ENCODE measurements around the gene SUMF2. TPM values are rescaled to one million over a fixed set of nuclear protein-coding genes. Genes with fewer than 3 reads are reported as not detected.

The SUMF2 gene
- total and polyA plus RNA-seq, 2 experiments from 2014 or later, result 32.9 to 45.7 TPM

GRCh38 chr7:56062382-56062781 is 1.7 kb upstream of the SUMF2 start:
- no peak for DNase-seq (ENCODE audit: low spot score)
- Mint-ChIP-seq H3K4me3 (no peak overlapping the region), H3K36me3 (ENCODE audit: low read depth) (peaks cover 70% of the 10 kb centered on the region), H3K4me1 (peaks cover 7% of the 10 kb centered on the region; the same call in 2 of the 3 replicates), H3K27me3 (ENCODE audit: insufficient read depth, low read depth, poor library complexity) (peaks cover 11% of the 10 kb centered on the region), H3K27ac (no peak overlapping the region), H3K9me3 (no peaks in the 10 kb centered on the region)
- Histone ChIP-seq H3K4me1 (ENCODE audit: insufficient read depth) (no peaks in the 10 kb centered on the region), H3F3A (replicated peaks; ENCODE audit: low read depth) (peaks cover 51% of the 10 kb centered on the region), H4K20me1 (replicated peaks; ENCODE audit: insufficient read depth) (peaks cover 16% of the 10 kb centered on the region; the same call in 1 of the 2 replicates), H3K4me3 (no peak overlapping the region), H2AFZ (no peak overlapping the region), H3K4me2 (no peak overlapping the region), H3K9me2 (ENCODE audit: insufficient read depth) (no peaks in the 10 kb centered on the region), H3K27ac (ENCODE audit: low read depth) (peak overlapping the region; percentile 76; the same call in 1 of the 2 replicates), H3K27me3 (ENCODE audit: insufficient read depth) (no peaks in the 10 kb centered on the region), H3K79me2 (replicated peaks; ENCODE audit: insufficient read depth) (peaks cover 18% of the 10 kb centered on the region), H3K36me3 (ENCODE audit: insufficient read depth) (peaks cover 56% of the 10 kb centered on the region)
- no peak for TF ChIP-seq ZNF331 (CRISPR knock-in tag; IDR thresholded peaks at IDR 0.05; ENCODE audit: low read depth)
- TF ChIP-seq ETS1 (IDR thresholded peaks at IDR 0.05), result no peak
- no peak for ATAC-seq

GRCh38 chr7:56063500-56063881 is 595 bp upstream of the SUMF2 start:
- Mint-ChIP-seq H3K36me3 (ENCODE audit: low read depth) (peaks cover 64% of the 10 kb centered on the region), H3K9me3 (no peaks in the 10 kb centered on the region), H3K27me3 (ENCODE audit: insufficient read depth, low read depth, poor library complexity) (peaks cover 11% of the 10 kb centered on the region), H3K4me1 (peaks cover 7% of the 10 kb centered on the region; the same call in 2 of the 3 replicates), H3K27ac (peak overlapping the region; percentile 96), H3K4me3 (peak overlapping the region; percentile 90)
- DNase-seq (ENCODE audit: low spot score), result peak; percentile 11
- H3K4me3 ChIP-seq, result peak overlapping the region; percentile 88; the same call in 1 of the 2 replicates
- H3K27ac ChIP-seq (ENCODE audit: low read depth), result peak overlapping the region; percentile 96
- peak overlapping the region; percentile 87 for H3K4me2 ChIP-seq
- peaks cover 12% of the 10 kb centered on the region; the same call in 1 of the 2 replicates for H3K79me2 ChIP-seq (replicated peaks; ENCODE audit: insufficient read depth)
- peaks cover 46% of the 10 kb centered on the region for H3K36me3 ChIP-seq (ENCODE audit: insufficient read depth)
- H3K27me3 ChIP-seq (ENCODE audit: insufficient read depth), result no peaks in the 10 kb centered on the region
- H3K9me2 ChIP-seq (ENCODE audit: insufficient read depth), result no peaks in the 10 kb centered on the region
- H3K4me1 ChIP-seq (ENCODE audit: insufficient read depth), result no peaks in the 10 kb centered on the region
- peaks cover 16% of the 10 kb centered on the region; the same call in 1 of the 2 replicates for H4K20me1 ChIP-seq (replicated peaks; ENCODE audit: insufficient read depth)
- ATAC-seq, result peak; percentile 6; the same call in 2 of the 3 replicates
- no peak overlapping the region for H2AFZ ChIP-seq
- H3F3A ChIP-seq (replicated peaks; ENCODE audit: low read depth), result peaks cover 42% of the 10 kb centered on the region
- no peak for TF ChIP-seq REST (IDR thresholded peaks at IDR 0.05; ENCODE audit: unreplicated experiment)
- no peak for TF ChIP-seq CTCF (conservative IDR thresholded peaks at IDR 0.05; ENCODE audit: low read depth in 2 of 2)
- TF ChIP-seq STAT1 (IDR thresholded peaks at IDR 0.05; ENCODE audit: unreplicated experiment), result no peak
- TF ChIP-seq ZNF114 (CRISPR knock-in tag; IDR thresholded peaks at IDR 0.05), result no peak
- no peak for TF ChIP-seq NANOG (IDR thresholded peaks at IDR 0.05; ENCODE audit: borderline replicate concordance)
- no peak for TF ChIP-seq JUNB (IDR thresholded peaks at IDR 0.05; ENCODE audit: unreplicated experiment)
- TF ChIP-seq EZH2 (IDR thresholded peaks at IDR 0.05; ENCODE audit: low read depth, unreplicated experiment), result no peak
- no peak for TF ChIP-seq ETS1 (IDR thresholded peaks at IDR 0.05)
- TF ChIP-seq EZH2phosphoT487 (IDR thresholded peaks at IDR 0.05; ENCODE audit: unreplicated experiment), result no peak

Measured in GM23338 (cell line).